Upper lobe of left lung (tissue), 4 donors: ENCODE results near the gene PLXNA4.

Experiments
- EP300 ChIP-seq, 4 donors: sonication (generic); formaldehyde crosslinking; IDR thresholded peaks; one replicate each; pipeline ENCODE4 v1.5.1; 2017; ENCODE audit warnings: antibody characterized with exemption in 4 of 4, control low read depth in 2 of 4
- POLR2A ChIP-seq, 4 donors: fragments of 450-650 bp; IDR thresholded peaks; one replicate each; pipeline ENCODE4 v1.5.1; 2016 to 2017; ENCODE audit warnings: antibody characterized with exemption in 4 of 4, mild to moderate bottlenecking in 2 of 4
- POLR2AphosphoS5 ChIP-seq, 2 donors: sonication (generic); formaldehyde crosslinking; IDR thresholded peaks; one replicate each; pipeline ENCODE4 v1.5.1; 2017; ENCODE audit warnings: antibody characterized with exemption in 2 of 2
- TF ChIP-seq, protein P1 (sequence below), 6 experiments: fragments of 450-650 bp in 4 of 6; fragments of 200-600 bp in 2 of 6; sonication (generic) in 2 of 6; IDR thresholded peaks; one replicate each; pipeline ENCODE4 v1.5.1; 2016 to 2019; ENCODE audit warnings: antibody characterized with exemption in 6 of 6

DNA sequence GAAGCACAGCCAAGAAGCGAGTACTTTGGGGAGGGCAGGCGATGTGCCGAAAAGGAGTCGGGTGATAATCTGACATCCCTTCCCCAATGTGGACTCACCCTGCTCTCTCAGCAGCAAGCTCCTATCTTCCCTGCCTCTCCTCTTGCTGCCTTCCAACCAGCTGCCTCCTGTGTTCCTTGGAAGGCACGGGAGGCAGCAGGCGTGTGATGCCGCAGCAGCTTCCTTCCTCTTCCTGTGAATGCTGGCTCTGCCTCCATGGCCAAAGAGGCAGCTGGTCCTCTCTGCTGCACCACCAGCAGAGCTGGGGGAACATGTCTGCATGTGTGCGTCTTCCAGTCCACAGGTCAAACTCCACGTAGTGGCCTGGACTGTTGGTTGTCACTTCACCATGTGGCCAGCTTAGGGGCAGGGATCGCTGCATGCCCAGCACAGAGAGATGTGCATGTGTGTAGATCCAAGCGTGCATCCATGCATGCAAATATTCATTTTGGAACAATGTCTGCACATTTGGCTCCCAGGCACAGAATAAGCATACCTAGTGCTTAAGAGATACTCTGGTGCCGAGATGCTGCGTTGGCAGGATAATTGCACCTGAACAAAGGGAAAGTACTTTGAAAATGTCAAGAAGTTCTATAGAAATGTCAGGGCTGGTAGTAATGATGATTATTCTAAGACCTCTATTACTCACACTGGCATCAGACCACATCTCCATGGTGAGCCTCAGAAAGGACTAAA is 499.8 kb downstream of the PLXNA4 start:
- TF ChIP-seq POLR2AphosphoS5 (IDR thresholded peaks at IDR 0.05) = no peak
- no peak for TF ChIP-seq POLR2A (IDR thresholded peaks at IDR 0.05)
- TF ChIP-seq, protein P1, sequence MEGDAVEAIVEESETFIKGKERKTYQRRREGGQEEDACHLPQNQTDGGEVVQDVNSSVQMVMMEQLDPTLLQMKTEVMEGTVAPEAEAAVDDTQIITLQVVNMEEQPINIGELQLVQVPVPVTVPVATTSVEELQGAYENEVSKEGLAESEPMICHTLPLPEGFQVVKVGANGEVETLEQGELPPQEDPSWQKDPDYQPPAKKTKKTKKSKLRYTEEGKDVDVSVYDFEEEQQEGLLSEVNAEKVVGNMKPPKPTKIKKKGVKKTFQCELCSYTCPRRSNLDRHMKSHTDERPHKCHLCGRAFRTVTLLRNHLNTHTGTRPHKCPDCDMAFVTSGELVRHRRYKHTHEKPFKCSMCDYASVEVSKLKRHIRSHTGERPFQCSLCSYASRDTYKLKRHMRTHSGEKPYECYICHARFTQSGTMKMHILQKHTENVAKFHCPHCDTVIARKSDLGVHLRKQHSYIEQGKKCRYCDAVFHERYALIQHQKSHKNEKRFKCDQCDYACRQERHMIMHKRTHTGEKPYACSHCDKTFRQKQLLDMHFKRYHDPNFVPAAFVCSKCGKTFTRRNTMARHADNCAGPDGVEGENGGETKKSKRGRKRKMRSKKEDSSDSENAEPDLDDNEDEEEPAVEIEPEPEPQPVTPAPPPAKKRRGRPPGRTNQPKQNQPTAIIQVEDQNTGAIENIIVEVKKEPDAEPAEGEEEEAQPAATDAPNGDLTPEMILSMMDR (IDR thresholded peaks at IDR 0.05) = no peak
- TF ChIP-seq EP300 (IDR thresholded peaks at IDR 0.05) = no peak
